HG03095 (cell line): ENCODE measurements around the gene RFC5.
"Not testable (repeated sequence)": the region's sequence is repeated elsewhere in the genome, so short reads cannot be mapped to it uniquely, and the experiment has no call there.

ENCODE experiments used
- ATAC-seq: cut with Tn5 transposase; IDR thresholded peaks from one replicate; pipeline ENCODE4 v1.9.1; 2021; ENCODE audit warnings: moderate library complexity; ENCODE audit not compliant: unreplicated experiment

RFC5 gene

DNA sequence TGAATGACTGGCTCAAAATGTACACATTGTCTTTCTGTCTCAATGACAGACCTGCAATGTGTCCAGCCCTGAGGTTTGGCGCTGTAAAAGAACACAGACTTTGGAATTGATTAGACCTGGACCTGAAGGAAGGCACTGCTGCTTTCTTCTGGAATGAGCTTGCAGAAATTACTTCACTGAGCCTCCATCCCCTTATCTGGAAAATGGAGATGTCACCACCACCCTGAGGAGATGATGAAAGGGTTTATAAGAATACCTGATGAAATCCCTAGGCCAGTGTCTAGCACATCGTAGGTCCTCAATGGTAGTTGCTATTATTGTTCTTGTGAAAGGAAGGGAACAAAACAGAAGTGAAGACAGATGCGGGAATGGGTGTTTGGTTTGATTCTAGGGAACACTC lies 54.1 kb downstream of the RFC5 start:
- no peak for ATAC-seq

DNA sequence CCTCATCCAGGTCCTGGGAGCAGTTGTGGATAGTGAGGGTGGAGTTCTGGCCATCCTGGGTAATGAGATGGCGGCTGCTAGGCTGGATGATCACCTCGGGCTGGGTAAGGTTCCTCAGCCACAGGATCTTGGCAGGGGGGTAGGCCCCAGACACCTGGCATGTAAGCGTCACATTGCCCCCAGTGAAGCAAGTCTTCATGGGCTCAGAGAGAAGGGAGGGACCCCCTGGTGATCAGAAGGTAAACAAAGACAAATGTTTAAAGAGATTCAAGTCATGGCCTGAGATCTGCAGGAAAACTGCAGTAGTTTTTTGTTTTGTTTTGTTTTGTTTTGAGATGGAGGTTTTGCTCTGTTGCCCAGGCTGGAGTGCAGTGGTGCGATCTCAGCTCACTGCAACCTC lies 57.3 kb downstream of the RFC5 start:
- no peak for ATAC-seq

DNA sequence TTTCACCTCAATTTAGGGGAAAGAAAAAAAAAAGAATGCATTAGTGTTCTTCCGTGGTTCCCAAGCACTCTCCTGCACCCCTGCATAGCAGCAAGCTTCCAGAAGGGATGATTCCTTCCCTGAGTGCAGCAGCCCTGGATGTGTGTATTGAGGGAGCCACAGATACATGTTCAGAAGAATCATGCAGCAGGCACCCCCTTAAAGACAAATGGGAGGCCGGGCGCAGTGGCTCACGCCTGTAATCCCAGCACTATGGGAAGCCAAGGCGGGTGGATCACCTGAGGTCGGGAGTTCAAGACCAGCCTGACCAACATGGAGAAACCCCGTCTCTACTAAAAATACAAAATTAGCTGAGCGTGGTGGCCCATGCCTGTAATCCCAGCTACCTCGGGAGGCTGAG lies 65.0 kb downstream of the RFC5 start:
- not testable (repeated sequence) for ATAC-seq
